Stimulated activated naive CD4-positive, alpha-beta T cell (primary cell): ENCODE data around the gene PRUNE1.

Experiments
- DNase-seq, 6 experiments: peaks; one replicate each; lab custom pipeline; 2025; lab: John Stamatoyannopoulos, UW

The PRUNE1 gene

DNA sequence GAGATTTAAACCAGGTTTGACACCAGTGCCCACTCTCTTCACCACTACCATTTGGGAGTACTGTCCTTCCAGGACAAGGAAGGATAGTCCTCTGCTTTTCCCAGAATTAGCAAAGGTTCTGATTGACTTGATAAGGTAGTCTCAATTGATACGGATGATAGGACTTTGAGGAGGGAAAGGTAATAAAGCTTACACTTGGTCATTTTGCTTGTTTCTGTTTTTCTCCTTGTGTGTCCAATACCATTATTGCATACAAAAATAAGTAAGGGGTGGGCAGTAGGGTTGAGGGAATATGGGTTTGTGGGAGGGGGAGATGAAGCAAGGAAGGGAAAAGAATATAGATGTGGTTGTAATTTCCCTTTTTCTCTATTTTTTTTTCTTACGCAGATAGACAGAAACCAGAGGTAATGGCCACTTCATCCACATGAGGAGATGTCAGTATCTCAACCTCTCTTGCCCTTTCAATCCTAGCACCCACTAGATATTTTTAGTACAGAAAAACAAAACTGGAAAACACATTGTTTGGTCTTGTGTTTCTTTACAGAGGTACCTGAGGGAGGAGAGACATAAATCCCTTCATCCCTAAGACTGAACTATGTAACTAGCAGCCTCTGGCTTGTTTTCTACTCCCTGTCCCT is 41.9 kb downstream of the PRUNE1 start:
- DNase-seq = no peak

DNA sequence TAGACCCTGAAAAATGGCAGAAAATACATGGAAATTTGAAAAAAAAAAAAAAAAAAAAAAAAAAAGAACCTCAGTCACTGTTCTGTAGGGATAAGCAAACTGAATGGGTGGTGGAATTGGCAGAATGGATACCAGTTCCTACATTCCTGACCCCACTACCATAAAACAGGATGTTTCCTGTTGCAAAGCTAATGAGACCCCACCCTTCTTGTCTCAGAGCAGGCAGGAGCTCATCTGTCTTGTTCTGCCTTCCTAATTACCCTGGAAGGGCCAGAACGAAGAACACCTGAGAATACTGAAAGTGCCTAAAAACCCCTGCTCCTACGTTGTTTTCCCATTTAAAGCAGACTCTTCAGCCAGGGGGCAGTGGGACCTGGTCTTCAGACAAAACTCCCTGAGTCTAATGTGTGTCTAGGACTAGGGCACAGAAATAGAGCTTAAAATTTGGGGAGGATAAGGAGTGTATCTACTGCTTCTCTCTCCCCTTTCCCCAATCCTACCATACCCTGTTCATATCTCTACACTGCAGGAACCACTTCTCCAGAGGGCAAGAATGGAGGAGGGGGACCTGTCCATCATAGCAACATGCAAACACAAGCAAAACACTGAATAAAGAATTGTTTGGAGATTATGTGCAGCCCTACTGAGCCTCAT is 43.2 kb downstream of the PRUNE1 start:
- no peak for DNase-seq

DNA sequence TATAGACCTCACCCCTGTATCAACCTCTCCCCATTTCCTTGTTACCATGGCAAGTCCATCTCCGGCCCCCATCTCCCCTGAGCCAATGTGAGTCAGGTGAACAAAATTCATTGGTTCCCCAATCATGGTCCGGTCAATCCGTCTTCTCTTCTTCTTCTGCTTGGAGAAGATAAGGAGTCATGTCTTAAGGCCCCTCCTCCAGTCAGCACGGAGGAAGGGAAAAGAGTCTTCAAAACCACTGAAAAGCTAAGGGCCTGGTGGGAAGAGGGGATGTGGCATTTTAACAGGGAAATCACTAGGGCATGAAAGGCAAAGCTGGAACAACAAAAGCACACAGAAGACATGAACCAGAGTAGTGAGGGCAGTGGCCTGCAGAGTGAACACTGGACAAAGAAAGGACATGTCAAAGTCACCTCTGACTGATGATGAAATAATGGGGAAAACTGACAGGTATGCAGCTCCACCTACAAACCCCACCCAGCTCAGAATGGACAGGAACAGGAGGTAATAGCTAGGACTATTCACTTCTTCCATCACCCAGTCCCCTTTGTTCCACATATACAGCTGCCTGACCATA is 46.8 kb downstream of the PRUNE1 start:
- no peak for DNase-seq

DNA sequence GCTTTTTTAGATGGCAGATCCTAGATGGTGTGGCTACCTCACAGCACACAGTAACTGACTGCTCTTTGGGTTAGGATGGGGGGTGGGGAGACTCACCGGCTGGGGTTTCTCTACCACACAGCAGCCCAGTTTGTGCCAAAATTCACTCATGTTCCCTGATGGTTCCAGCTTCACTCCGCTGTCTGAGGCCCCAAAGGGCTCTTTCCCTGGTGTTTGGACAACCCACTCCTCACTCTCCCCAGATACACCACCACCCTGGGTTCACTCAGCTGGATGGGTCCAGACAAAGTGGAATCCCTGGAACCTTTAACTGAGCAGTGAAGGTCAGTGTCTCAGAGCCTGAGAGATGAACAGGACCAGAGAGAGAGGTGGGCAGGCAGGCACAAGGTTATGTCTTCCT is 47.3 kb downstream of the PRUNE1 start:
- no peak for DNase-seq

DNA sequence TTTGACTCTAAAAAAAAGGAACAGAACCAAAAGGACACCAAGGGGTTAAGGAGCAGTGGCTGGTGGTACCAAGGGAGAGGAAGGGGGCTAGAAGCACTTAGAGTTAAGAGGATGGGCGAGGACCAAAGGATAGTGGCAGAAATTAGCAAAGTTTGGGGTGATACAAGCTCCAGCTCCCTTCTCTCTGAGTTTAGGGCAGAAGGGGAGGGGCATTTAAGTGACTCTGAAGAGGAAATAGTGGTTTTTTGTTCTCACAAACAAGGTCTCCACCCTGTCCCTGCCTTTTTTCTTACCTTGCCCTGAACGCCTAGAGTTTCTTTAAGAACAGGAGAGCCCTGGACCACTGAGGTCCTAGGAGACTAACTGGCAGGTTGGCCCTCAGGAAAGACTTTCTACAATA is 47.9 kb downstream of the PRUNE1 start:
- DNase-seq = peak in 4 of 6 experiments; percentile 4 to 67 (median 64)

DNA sequence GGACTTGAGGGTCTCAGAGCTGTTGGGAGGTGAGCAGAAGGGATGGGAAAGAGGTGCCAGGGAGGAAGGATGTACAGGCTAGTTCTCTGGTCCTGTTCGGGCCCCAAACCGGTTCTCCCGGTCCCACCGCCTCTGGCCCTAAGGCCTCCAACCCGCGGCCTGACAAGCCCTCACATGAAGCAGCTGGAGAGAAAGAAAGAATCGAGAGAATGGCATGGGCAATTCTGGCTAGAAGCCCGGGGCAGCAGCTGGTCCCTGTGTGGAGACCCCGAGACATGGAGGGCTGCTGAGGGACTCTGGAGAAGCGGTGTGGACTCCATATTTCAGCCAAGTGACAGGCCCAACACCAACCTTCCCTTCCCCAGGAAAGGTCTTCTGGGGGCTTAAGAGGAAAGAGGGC is 50.4 kb downstream of the PRUNE1 start:
- peak in 2 of 6 experiments; percentile 11 to 21 for DNase-seq

DNA sequence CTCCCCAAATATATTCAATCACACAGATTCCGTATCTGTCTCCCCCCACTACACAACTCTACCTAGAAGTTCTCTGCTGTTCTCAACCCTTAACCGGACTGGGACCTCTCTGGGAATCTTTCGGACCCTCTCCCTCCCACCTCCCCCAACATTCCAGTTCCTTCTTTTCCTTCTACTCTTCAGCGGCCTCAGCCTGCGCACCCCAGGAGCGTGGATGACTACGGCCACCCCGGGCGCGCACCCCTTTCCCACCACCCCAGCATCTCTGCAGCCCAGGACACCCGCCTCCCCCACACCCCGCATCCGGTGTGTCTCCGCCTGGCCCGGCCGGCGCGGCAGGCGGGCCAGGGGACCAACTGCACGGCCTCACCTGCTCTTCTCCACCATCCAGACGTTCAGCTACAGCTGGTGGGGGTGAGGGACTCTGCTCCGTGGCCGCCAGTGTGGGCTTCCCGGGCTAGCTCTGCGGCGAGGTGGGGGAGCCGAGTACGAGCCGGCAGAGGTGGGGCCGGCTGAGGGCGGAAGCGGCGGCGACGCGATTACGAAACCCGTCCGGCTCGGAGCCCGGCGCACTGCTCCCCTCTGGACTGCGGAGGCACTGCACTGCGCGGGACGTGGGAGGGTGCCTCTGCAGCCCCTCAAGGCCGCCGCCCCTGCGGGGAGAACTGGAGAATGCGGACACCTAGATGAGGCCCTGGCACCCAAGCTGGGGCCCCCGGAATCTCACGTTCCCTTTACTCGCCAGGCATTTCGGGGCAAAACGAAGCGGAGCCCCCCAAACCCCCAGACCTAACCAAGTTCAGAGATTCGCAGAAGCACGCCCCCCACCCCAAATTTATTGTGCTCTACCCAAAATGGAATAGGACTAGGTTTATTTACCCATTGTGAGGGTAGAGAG is 51.1 kb downstream of the PRUNE1 start, which contains the start of gene CDC42SE1:
Gene CDC42SE1, minus strand, starts transcription at position 514 of the 898 bp plus-strand sequence. CDS start 3,892 bp downstream, outside the sequence.
- DNase-seq = peak; percentile 64 to 81 (median 71)

DNA sequence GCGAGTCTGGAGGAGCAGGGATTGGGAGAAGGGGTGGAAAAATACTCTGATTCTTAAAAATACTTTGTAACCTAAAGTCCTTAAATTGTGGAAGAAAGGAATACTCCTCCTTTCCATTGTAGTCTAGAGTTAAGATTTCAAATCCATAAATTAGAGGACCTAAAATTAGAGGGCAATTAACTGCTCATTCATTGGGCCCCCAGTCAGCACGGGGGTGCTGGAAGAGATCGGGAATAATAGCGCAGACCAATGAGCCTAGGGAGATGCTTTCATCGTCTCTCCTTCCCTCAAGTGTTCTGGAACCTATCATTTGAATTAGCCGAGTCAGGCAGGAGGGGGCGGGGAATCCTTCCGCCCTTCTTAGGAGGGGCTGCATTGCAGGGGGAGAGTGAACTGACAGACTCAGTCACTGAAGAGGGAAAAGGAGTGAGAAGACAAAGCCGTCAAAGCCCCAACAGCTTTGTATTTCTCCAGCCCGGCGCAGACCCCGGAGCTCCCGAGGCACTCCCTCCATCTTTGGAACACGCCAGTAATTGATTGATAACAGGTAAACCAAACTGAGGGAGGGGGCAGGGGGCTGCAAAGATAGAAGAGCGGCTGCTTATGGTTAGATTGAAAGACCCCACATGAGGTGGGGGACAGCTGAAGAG is 51.9 kb downstream of the PRUNE1 start, which contains the start of gene MLLT11:
Gene MLLT11, plus strand, starts transcription at position 391 of the 650 bp plus-strand sequence. CDS start 6,828 bp downstream, outside the sequence.
- DNase-seq = peak in 2 of 6 experiments; percentile 12 to 29

DNA sequence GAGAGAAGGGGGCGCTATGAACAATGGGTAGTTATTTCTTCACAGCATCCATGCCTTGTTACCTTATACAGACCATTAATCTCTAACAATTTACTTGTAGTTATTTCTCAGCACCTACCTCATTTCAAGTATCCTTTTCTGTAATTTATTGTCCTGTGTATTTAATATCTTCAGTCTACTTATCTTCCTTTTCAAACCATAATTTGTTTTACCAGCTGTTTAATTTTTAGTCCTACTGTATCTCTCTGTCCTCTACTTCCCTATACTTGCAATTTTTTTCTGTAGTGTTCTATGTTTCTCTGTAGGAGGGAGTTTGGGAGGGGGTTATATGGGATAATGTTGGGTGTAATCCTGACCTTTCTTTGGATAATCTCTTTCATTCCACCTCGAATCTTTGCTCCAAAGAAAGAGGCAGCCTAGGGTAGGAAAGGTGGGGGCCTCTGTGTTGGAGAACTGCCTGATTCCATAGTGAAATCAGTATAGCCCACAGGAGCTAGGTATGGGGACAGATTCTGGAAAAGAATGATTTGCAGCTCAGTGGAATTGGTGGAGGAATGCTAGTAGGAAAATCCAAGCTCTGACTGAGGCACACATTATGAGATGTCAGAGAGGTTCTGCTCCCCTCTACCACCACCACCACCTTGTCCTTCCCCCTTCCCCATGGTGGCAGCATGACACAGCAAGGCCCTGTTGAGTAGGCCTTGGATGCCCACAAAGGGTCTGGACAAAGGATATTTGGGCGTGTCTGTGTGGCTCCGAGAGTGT is 52.6 kb downstream of the PRUNE1 start:
- no peak for DNase-seq

DNA sequence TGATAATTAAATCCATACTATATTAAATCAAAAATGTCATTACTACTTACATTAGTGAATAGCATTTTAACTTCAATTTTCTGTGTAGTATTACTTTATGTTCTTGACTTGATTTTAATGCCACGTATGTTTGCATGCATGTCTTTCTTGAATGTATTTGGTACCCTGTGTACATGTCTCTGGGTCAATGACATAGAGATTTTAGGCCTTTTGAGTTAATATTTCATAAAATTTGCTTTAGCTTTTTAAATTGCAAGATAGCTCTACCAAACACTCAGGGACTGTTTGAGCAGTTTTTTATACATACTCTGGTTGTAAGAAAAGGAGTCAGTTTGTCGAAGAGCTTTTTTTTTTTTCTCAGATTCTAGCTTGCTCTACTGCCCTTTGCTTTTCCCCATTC is 53.5 kb downstream of the PRUNE1 start:
- no peak for DNase-seq

DNA sequence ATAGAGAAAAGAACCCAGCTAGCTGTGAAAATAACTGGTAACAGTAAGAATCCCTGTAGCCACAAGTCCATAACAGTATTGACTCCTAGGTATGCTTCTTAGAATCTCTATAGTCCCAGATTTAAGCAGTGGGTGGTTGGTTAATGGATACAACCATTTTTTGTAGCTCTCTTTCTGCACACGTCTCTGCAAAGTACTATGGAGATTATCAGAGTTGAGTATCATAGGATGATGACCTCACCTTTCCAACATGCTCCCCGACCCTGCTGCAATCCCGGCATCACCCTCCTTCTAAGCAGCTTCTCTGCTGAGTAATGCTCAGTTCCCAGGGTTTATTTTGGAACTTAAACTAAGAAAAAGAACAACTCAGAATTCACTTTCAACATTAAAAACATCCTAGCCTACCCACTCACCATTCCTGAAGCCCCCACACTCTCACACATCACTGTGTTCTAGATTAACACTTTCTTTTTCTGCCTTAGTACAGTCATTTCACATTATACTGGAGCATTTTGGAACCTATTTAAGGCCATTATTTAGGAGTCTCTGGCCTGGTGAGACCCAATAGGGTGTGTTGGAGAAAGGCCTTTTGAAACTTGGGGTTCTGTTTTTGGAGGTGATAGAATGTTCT is 54.6 kb downstream of the PRUNE1 start:
- DNase-seq = no peak

DNA sequence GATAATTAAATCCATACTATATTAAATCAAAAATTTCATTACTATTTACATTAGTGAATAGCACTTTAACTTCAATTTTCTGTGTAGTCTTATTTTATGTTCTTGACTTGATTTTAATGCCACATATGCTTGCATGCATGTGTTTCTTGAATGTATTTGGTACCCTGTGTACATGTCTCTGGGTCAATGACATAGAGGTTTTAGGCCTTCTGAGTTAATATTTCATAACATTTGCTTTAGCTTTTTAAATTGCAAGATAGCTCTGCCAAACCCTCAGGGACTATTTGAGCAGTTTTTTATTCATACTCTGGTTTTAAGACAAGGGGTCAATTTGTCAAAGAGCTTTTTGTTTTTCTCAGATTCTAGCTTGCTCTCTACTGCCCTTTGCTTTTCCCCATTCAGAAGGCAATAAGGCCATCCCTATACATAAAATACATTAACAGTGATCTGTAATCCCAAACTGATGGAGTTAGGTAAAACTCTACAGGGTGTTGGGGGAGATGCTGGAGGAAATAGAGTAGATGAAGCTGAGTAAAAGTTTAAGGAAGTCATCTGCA is 56.9 kb downstream of the PRUNE1 start:
- no peak for DNase-seq

DNA sequence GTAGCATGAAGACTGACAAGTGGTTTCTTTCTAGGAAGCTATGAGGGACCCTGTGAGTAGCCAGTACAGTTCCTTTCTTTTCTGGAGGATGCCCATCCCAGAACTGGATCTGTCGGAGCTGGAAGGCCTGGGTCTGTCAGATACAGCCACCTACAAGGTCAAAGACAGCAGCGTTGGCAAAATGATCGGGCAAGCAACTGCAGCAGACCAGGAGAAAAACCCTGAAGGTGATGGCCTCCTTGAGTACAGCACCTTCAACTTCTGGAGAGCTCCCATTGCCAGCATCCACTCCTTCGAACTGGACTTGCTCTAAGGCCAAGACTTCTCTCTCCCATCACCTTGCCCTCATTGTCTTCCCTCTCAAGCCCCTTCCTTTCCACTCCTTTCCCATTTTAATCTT is 58.9 kb downstream of the PRUNE1 start:
- no peak for DNase-seq

DNA sequence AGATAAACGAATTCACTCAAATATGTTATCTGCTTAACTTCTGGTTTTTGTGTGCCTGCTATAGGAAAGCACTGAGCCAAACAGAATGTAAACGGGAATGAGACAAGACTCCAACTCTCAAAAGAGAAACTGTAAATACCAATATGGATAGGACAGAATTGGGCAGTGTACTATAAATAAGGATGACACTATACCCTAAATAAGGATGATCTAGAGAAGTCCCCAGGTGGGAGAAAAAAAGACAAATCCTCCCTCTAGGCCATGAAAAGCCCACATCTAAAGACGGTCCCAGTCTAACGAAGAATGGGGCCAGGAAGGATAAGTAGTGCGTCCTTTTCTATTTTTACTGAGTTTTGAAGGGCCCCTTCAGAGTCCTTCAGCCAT is 60.8 kb downstream of the PRUNE1 start:
- DNase-seq = no peak

DNA sequence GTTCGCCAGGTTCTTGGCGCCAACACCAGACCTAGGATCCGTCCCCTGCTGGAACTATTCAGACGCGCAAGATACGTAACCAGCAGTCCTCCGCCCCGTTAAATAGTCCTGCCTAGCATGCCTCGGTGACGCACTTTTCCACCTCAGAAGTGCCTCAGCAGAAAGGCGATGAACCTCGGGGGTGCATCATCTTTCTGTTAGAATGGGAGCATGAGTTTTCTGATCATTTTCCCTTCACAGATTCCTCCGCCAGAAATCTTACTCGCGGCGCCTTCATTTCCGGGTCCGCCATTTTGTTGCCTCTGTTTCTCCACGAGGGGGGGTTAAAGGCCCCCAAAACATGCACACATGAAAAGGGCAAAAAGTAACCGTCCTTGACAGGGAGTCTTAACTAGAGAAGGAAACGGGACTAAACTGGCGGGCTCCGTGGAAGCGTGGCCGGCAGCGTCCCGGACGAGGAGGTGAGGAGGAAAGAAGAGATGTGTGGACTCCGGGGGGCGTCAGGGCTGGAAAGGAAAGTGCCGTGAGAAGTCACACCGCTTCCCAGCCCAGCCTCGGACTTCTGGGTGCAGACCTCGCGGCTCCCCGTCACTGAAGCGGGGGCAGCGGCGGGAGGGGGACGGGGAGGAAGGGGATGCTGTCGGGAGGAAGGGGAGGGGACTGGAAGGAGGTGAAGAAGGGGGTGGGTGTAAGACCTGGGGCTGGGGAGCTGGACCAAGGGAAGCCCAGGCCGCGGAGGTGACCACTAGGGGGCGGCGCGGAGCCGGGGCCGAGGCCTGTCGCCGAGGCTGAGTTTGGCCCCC is 62.4 kb downstream of the PRUNE1 start, which contains the start of gene GABPB2:
Gene GABPB2, plus strand, starts transcription at position 288 of the 803 bp plus-strand sequence. CDS start 17,429 bp downstream, outside the sequence.
- peak; percentile 81 to 91 (median 88) for DNase-seq

DNA sequence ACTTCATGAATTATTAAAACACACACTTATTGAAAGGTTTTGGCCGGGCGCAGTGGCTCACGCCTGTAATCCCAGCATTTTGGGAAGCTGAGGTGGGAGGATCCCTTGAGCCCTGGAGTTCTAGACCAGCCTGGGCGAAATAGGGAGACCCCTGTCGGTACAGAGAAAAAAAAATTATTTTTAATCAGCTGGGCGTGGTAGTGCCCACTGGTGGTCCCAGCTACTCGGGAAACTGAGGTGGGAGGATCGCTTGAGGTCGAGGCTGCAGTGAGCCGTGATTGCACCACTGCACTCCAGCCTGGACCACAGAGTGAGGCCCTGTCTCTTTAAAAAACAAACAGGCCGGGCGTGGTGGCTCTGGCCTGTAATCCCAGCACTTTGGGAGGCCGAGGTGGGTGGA is 64.0 kb downstream of the PRUNE1 start:
- no peak for DNase-seq
